HepG2 (cell line): ENCODE data around the gene ANKRD37. TPM values are rescaled to one million over a fixed set of nuclear protein-coding genes. Genes with fewer than 3 reads are reported as not detected.

Experiments used
- ATAC-seq: fragments of 200-7000 bp; cut with Tn5 transposase; 3 replicates; pipeline ENCODE4 v1.9.1; 2020; ENCODE audit warnings: mild to moderate bottlenecking, moderate library complexity
- BruUV-seq: library from RNA; stranded (reverse); fragments of 400-500 nt; replicated peaks from 2 replicates; lab custom pipeline; 2021; lab: Mats Ljungman, UMichigan
- CTCF ChIA-PET: fragments of 300-600 bp; formaldehyde crosslinking; extraction: SDS; loops from one replicate; lab custom pipeline; 2021; ENCODE audit warnings: low total read pairs, inconsistent platforms, low intra/inter-chr PET ratio; lab: Yijun Ruan, JAX
- POLR2A ChIA-PET: fragments of 350-600 bp; sonication (Branson Sonifier 250); formaldehyde crosslinking; loops from one replicate; lab custom pipeline; 2020; ENCODE audit warnings: antibody characterized with exemption, inconsistent platforms; lab: Yijun Ruan, JAX
- DNase-seq: peaks from one replicate; pipeline ENCODE4 v3.0.0-alpha.2; 2015; ENCODE audit warnings: low spot score
- FAIRE-seq: peaks from 3 replicates; lab custom pipeline; 2011; peaks lifted over from hg19 to GRCh38; lab: Jason Lieb, UNC
- H2AFZ ChIP-seq: one replicate; pipeline ENCODE4 v1.6.1; 2011; ENCODE audit warnings: low read length, inconsistent platforms
- H3K27ac ChIP-seq: fragments of 300-600 bp; 3 replicates; pipeline ENCODE4 v1.8.0; 2011; ENCODE audit warnings: mixed run types, mild to moderate bottlenecking, mixed read lengths, low read length, inconsistent platforms; ENCODE audit not compliant: insufficient read depth; ENCODE audit errors: extremely low read length
- H3K27me3 ChIP-seq, 2 experiments: fragments of 200-600 bp in 1 of 2; 2 replicates in 1 of 2; 3 replicates in 1 of 2; pipeline versions ENCODE4 v1.6.0 to v1.8.0; 2011; ENCODE audit warnings: low read length in 2 of 2, mild to moderate bottlenecking in 2 of 2, moderate library complexity in 2 of 2, inconsistent platforms in 1 of 2; ENCODE audit not compliant: insufficient read depth in 2 of 2, control insufficient read depth in 1 of 2
- H3K36me3 ChIP-seq, 2 experiments: fragments of 200-600 bp in 1 of 2; replicated peaks in 1 of 2; 2 replicates in 1 of 2; 3 replicates in 1 of 2; pipeline versions ENCODE4 v1.5.1 to v1.8.0; 2011; ENCODE audit warnings: low read length in 2 of 2, inconsistent platforms in 1 of 2; ENCODE audit not compliant: insufficient read depth in 2 of 2, control insufficient read depth in 1 of 2
- H3K4me1 ChIP-seq: 2 replicates; pipeline ENCODE4 v1.5.1; 2012; ENCODE audit warnings: low read length, inconsistent platforms; ENCODE audit not compliant: insufficient read depth
- H3K4me2 ChIP-seq: 2 replicates; pipeline ENCODE4 v1.6.0; 2011; ENCODE audit warnings: low read depth, low read length, inconsistent platforms
- H3K4me3 ChIP-seq, 3 experiments: fragments of 200-600 bp in 1 of 3; sonication (generic), shearing (Covaris generic) in 1 of 3; replicated peaks in 1 of 3; 2 replicates each; pipeline ENCODE4 v1.5.1; 2011 to 2016; ENCODE audit warnings: low read length in 3 of 3, inconsistent platforms in 2 of 3, low read depth in 2 of 3, mild to moderate bottlenecking in 2 of 3, control low read depth in 1 of 3, mixed read lengths in 1 of 3; ENCODE audit not compliant: insufficient read depth in 1 of 3
- H3K79me2 ChIP-seq: one replicate; pipeline ENCODE4 v1.6.1; 2011; ENCODE audit warnings: low read length, inconsistent platforms; ENCODE audit not compliant: insufficient read depth
- H3K9ac ChIP-seq: 2 replicates; pipeline ENCODE4 v1.6.0; 2011; ENCODE audit warnings: mild to moderate bottlenecking, low read depth, low read length, inconsistent platforms; ENCODE audit not compliant: insufficient read depth
- H3K9me3 ChIP-seq: 2 replicates; pipeline ENCODE4 v1.5.1; 2012; ENCODE audit warnings: mild to moderate bottlenecking, low read length
- H4K20me1 ChIP-seq: 2 replicates; pipeline ENCODE4 v1.6.0; 2011; ENCODE audit warnings: inconsistent platforms, mild to moderate bottlenecking, low read length, moderate library complexity; ENCODE audit not compliant: insufficient read depth
- HDAC1 ChIP-seq: sonication (generic); formaldehyde crosslinking; IDR thresholded peaks from 2 replicates; pipeline ENCODE4 v1.5.1; 2020; ENCODE audit warnings: mild to moderate bottlenecking, missing genetic modification reagents
- IRF2 ChIP-seq: IDR thresholded peaks from 2 replicates; pipeline ENCODE4 v1.6.1; 2018; ENCODE audit warnings: missing genetic modification reagents, missing compliant biosample characterization
- JUN ChIP-seq: sonication (generic); formaldehyde crosslinking; IDR thresholded peaks from 2 replicates; pipeline ENCODE4 v1.4.0; 2020; ENCODE audit warnings: mild to moderate bottlenecking, missing genetic modification reagents
- NONO ChIP-seq, 2 experiments: fragments of 450-650 bp in 1 of 2; sonication (generic) in 1 of 2; formaldehyde crosslinking in 1 of 2; IDR thresholded peaks in 1 of 2; conservative IDR thresholded peaks in 1 of 2; 2 replicates each; pipeline versions ENCODE4 v1.6.1 to v1.8.0; 2017 to 2022; ENCODE audit warnings: mild to moderate bottlenecking in 1 of 2, missing genetic modification reagents in 1 of 2, moderate library complexity in 1 of 2
- ZNF644 ChIP-seq: IDR thresholded peaks from 2 replicates; pipeline ENCODE4 v1.6.1; 2016; ENCODE audit warnings: low read depth
- WGBS: methylation state at CpG from one replicate; pipeline ENCODE4 v1.1.6; 2017; ENCODE audit warnings: low lambda C conversion rate; 5-methylcytosine and 5-hydroxymethylcytosine counted together
- in situ Hi-C: cut with HindIII; loops from 2 replicates; pipeline ENCODE4 v1.10.0; 2017; ENCODE audit warnings: low pct_unique_long_range_greater_than_20kb; ENCODE audit not compliant: extremely low pct_ligation_motif_present
- intact Hi-C: fragments of 100-400 bp; cut with micrococcal nuclease; formaldehyde crosslinking; loops from one replicate; pipeline ENCODE4 v1.10.0; 2022; ENCODE audit not compliant: unreplicated experiment
- polyA plus RNA-seq, 8 experiments: library from polyadenylated mRNA; depleted of rRNA in 3 of 8; stranded (reverse) in 7 of 8; unstranded in 1 of 8; fragments of >200 nt; fragmentation: Illumina TruSeq in 4 of 8; extraction: Trizol in 4 of 8; gene quantifications; 2 replicates each; pipeline versions ENCODE4 v1.2.1 to v1.2.3, GENCODE V29; 2011 to 2016; ENCODE audit warnings: low read depth in 4 of 8, missing spikeins in 1 of 8, mixed read lengths in 1 of 8; ENCODE audit not compliant: insufficient read depth in 1 of 8
- total RNA-seq, 5 experiments: library from RNA; depleted of rRNA; stranded (reverse); fragments of >200 nt; fragmentation: Illumina TruSeq; extraction: Trizol; gene quantifications; 2 replicates each; pipeline ENCODE4 v1.2.3, GENCODE V29; 2016; ENCODE audit warnings: low read depth in 1 of 5
- TF ChIP-seq, protein P1 (sequence below): sonication (generic); formaldehyde crosslinking; IDR thresholded peaks from 2 replicates; pipeline ENCODE4 v1.4.0; 2020; ENCODE audit warnings: mild to moderate bottlenecking, missing genetic modification reagents
- TF ChIP-seq, protein P2 (sequence below): IDR thresholded peaks from 2 replicates; pipeline ENCODE4 v1.6.1; 2016
- TF ChIP-seq, protein P3 (sequence below): sonication (generic); formaldehyde crosslinking; IDR thresholded peaks from 2 replicates; pipeline ENCODE4 v1.4.0; 2020; ENCODE audit warnings: missing genetic modification reagents

ANKRD37 gene
- total and polyA plus RNA-seq, 2 of the 13 experiments (the other 11 are each of a cell fraction or from before 2014, with no cell fraction given) = 2.2 to 51.4 TPM

DNA sequence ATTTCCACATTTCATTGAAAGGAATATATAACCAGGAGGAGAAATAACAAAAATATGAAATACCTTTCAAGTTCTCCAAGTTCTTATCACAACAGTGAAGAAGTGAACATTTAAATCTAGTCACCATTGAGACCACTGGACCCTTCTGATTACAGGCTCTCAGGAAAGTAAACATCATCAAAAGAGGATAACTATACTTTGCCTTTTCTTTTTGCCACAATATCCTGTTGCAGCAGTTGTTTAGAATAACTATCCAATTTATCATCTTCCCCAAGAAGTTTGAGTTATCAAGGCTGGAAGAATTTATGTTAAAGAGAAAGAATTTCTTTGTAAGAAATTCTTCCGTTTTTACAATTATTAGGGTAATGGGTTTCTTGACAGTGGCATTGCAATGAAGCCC, 4.5 kb upstream of the ANKRD37 start:
- ChIA-PET POLR2A (no interaction called here), CTCF (no interaction called here)
- 94% methylated on average over 1 of the region's 1 CpG for WGBS
- FAIRE-seq (no peak), DNase-seq (no peak), ATAC-seq (no peak)
- no peak overlapping the region for H3K27ac ChIP-seq
- no peak overlapping the region for H3K4me3 ChIP-seq
- H3K9ac ChIP-seq = no peak overlapping the region
- H2AFZ ChIP-seq = no peak overlapping the region
- peaks cover 19% of the 10 kb centered on the region for H3K4me1 ChIP-seq
- in situ Hi-C loops = no loop called here
- no peaks in the 10 kb centered on the region for H3K36me3 ChIP-seq
- H3K9me3 ChIP-seq = no peaks in the 10 kb centered on the region
- no peaks in the 10 kb centered on the region for H4K20me1 ChIP-seq
- BruUV-seq = no TSS peak
- intact Hi-C loops = no loop called here
- H3K79me2 ChIP-seq = peaks cover 2% of the 10 kb centered on the region
- H3K4me2 ChIP-seq = no peak overlapping the region
- TF ChIP-seq NONO (IDR thresholded peaks at IDR 0.05) = no peak
- no peak for TF ChIP-seq NONO (CRISPR knock-in tag; conservative IDR thresholded peaks at IDR 0.05)
- TF ChIP-seq, all 625 proteins: peak for 0
- H3K27me3 ChIP-seq = no peaks in the 10 kb centered on the region

DNA sequence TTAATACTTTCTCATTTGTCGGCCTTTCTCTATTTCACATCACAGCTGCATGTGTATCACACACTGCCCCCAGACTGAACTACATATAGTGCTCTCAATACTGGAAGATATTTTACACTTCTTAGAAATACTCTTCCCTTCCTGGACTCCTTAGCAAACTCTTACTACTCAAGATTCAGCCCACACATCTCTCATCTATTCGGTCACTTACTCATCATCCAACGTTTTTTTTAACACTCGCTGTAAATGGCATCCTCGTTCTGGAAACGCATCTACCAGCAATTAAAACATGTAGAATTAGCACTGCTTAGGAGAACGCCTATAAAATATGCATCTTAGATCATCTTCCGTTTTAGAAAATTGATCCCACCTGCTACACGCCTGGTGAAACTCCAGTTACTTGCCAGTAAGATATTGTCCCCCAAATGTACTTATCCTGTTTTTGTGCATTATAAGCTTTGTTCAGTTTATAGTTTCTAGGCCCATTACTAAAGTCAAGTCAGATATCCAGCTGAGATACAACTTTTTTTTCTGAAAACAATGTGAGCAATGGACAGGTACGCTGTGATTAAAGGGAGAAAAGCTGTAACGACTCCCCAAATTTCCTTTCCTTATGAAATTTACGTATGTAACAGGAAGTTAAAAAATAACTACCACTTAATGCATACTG, 1.9 kb upstream of the ANKRD37 start:
- no peaks in the 10 kb centered on the region for H3K9me3 ChIP-seq
- peaks cover 2% of the 10 kb centered on the region for H3K79me2 ChIP-seq
- CTCF ChIA-PET = no interaction called here
- ATAC-seq = no peak
- no peak for FAIRE-seq
- 94% methylated on average over 12 of the region's 12 CpGs for WGBS
- H3K4me2 ChIP-seq = peak overlapping the region; percentile 81
- intact Hi-C loops = loop anchor here (5.0 kb wide), 1 partner anchor 192 kb away; the partner anchor contains the start of gene CFAP97
- DNase-seq = no peak
- no peaks in the 10 kb centered on the region; the same call in 1 of the 2 replicates for H4K20me1 ChIP-seq
- H3K27me3 ChIP-seq = no peaks in the 10 kb centered on the region
- BruUV-seq = no TSS peak
- POLR2A ChIA-PET = no interaction called here
- peaks cover 2 to 10% of the 10 kb centered on the region in 2 experiments; a peak in 3 of 5 replicates for H3K36me3 ChIP-seq
- in situ Hi-C loops = no loop called here
- peaks cover 43% of the 10 kb centered on the region for H3K4me1 ChIP-seq
- peak overlapping the region; percentile 95 for H3K27ac ChIP-seq
- H3K4me3 ChIP-seq = peak overlapping the region in 2 of 3 experiments; percentile 52 to 71; a peak in 2 of 6 replicates
- no peak overlapping the region for H2AFZ ChIP-seq
- H3K9ac ChIP-seq = peak overlapping the region; percentile 77; the same call in 1 of the 2 replicates
- TF ChIP-seq, protein P1, sequence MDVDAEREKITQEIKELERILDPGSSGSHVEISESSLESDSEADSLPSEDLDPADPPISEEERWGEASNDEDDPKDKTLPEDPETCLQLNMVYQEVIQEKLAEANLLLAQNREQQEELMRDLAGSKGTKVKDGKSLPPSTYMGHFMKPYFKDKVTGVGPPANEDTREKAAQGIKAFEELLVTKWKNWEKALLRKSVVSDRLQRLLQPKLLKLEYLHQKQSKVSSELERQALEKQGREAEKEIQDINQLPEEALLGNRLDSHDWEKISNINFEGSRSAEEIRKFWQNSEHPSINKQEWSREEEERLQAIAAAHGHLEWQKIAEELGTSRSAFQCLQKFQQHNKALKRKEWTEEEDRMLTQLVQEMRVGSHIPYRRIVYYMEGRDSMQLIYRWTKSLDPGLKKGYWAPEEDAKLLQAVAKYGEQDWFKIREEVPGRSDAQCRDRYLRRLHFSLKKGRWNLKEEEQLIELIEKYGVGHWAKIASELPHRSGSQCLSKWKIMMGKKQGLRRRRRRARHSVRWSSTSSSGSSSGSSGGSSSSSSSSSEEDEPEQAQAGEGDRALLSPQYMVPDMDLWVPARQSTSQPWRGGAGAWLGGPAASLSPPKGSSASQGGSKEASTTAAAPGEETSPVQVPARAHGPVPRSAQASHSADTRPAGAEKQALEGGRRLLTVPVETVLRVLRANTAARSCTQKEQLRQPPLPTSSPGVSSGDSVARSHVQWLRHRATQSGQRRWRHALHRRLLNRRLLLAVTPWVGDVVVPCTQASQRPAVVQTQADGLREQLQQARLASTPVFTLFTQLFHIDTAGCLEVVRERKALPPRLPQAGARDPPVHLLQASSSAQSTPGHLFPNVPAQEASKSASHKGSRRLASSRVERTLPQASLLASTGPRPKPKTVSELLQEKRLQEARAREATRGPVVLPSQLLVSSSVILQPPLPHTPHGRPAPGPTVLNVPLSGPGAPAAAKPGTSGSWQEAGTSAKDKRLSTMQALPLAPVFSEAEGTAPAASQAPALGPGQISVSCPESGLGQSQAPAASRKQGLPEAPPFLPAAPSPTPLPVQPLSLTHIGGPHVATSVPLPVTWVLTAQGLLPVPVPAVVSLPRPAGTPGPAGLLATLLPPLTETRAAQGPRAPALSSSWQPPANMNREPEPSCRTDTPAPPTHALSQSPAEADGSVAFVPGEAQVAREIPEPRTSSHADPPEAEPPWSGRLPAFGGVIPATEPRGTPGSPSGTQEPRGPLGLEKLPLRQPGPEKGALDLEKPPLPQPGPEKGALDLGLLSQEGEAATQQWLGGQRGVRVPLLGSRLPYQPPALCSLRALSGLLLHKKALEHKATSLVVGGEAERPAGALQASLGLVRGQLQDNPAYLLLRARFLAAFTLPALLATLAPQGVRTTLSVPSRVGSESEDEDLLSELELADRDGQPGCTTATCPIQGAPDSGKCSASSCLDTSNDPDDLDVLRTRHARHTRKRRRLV (CRISPR knock-in tag) = no peak
- TF ChIP-seq JUN (CRISPR knock-in tag) = no peak
- TF ChIP-seq IRF2 (CRISPR knock-in tag) = no peak
- TF ChIP-seq, protein P2, sequence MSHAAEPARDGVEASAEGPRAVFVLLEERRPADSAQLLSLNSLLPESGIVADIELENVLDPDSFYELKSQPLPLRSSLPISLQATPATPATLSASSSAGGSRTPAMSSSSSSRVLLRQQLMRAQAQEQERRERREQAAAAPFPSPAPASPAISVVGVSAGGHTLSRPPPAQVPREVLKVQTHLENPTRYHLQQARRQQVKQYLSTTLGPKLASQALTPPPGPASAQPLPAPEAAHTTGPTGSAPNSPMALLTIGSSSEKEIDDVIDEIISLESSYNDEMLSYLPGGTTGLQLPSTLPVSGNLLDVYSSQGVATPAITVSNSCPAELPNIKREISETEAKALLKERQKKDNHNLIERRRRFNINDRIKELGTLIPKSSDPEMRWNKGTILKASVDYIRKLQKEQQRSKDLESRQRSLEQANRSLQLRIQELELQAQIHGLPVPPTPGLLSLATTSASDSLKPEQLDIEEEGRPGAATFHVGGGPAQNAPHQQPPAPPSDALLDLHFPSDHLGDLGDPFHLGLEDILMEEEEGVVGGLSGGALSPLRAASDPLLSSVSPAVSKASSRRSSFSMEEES (CRISPR knock-in tag) = no peak
- TF ChIP-seq ZNF644 (CRISPR knock-in tag) = no peak
- TF ChIP-seq, protein P3, sequence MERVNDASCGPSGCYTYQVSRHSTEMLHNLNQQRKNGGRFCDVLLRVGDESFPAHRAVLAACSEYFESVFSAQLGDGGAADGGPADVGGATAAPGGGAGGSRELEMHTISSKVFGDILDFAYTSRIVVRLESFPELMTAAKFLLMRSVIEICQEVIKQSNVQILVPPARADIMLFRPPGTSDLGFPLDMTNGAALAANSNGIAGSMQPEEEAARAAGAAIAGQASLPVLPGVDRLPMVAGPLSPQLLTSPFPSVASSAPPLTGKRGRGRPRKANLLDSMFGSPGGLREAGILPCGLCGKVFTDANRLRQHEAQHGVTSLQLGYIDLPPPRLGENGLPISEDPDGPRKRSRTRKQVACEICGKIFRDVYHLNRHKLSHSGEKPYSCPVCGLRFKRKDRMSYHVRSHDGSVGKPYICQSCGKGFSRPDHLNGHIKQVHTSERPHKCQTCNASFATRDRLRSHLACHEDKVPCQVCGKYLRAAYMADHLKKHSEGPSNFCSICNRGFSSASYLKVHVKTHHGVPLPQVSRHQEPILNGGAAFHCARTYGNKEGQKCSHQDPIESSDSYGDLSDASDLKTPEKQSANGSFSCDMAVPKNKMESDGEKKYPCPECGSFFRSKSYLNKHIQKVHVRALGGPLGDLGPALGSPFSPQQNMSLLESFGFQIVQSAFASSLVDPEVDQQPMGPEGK (CRISPR knock-in tag) = no peak
- TF ChIP-seq HDAC1 (CRISPR knock-in tag) = no peak
